Occipital lobe (tissue), 2 donors: ENCODE data around the gene MARS1. TPM values are rescaled to one million over a fixed set of nuclear protein-coding genes. Genes with fewer than 3 reads are reported as not detected.
"Not testable (repeated sequence)": the region's sequence is repeated elsewhere in the genome, so short reads cannot be mapped to it uniquely, and the experiment has no call there.

Experiments
- DNase-seq: peaks from one replicate; lab custom pipeline; 2025; lab: John Stamatoyannopoulos, UW
- total RNA-seq: library from RNA; depleted of rRNA; stranded (reverse); fragments of >200 nt; gene quantifications from one replicate; pipeline ENCODE4 v1.2.3, GENCODE V29; 2014

Gene MARS1
- total RNA-seq, 1 donor from 2014 or later = 65.2 TPM

- DNase-seq = no peak
Observed at GRCh38 chr12:57515934-57516541, 28.2 kb downstream of the MARS1 start.

- DNase-seq = no peak
Observed at GRCh38 chr12:57516617-57517153, 28.8 kb downstream of the MARS1 start.

GRCh38 chr12:57517187-57517586 lies 29.3 kb downstream of the MARS1 start:
- DNase-seq = no peak

GRCh38 chr12:57517718-57518117 lies 29.9 kb downstream of the MARS1 start:
- not testable (repeated sequence) for DNase-seq

GRCh38 chr12:57518176-57518919 lies 30.5 kb downstream of the MARS1 start:
- DNase-seq = no peak

GRCh38 chr12:57518920-57519795 lies 31.3 kb downstream of the MARS1 start:
- DNase-seq = no peak

- DNase-seq = no peak
Observed at GRCh38 chr12:57519796-57520052, 31.9 kb downstream of the MARS1 start.

- DNase-seq = peak; percentile 98
Observed at GRCh38 chr12:57520053-57520818, 32.4 kb downstream of the MARS1 start, which contains the start of gene DDIT3. TSS of gene DDIT3 (minus strand) at chr12:57520514. CDS start at chr12:57517406, 3,108 bp downstream.

GRCh38 chr12:57521525-57522010 lies 33.7 kb downstream of the MARS1 start:
- peak; percentile 17 for DNase-seq

GRCh38 chr12:57522011-57522886 lies 34.4 kb downstream of the MARS1 start, which contains the start of gene MBD6:
TSS of gene MBD6 (plus strand) at chr12:57522824. CDS start at chr12:57524304, 1,480 bp downstream.
- peak; percentile 92 for DNase-seq

GRCh38 chr12:57522887-57523705 lies 35.2 kb downstream of the MARS1 start:
- no peak for DNase-seq

GRCh38 chr12:57523706-57524614 lies 36.1 kb downstream of the MARS1 start:
- DNase-seq = no peak

- DNase-seq = no peak
Observed at GRCh38 chr12:57524814-57525614, 37.1 kb downstream of the MARS1 start.

- no peak for DNase-seq
Observed at GRCh38 chr12:57525615-57526383, 37.9 kb downstream of the MARS1 start.

- no peak for DNase-seq
Observed at GRCh38 chr12:57526477-57527126, 38.7 kb downstream of the MARS1 start.

- no peak for DNase-seq
Observed at GRCh38 chr12:57527184-57527583, 39.3 kb downstream of the MARS1 start.
